ENCODE measurements around the gene CDC40. TPM values are rescaled to one million over a fixed set of nuclear protein-coding genes. Genes with fewer than 3 reads are reported as not detected.

CDC40 gene
- total RNA-seq, 2 donors from 2014 or later = 9.2 to 14.3 TPM

DNA sequence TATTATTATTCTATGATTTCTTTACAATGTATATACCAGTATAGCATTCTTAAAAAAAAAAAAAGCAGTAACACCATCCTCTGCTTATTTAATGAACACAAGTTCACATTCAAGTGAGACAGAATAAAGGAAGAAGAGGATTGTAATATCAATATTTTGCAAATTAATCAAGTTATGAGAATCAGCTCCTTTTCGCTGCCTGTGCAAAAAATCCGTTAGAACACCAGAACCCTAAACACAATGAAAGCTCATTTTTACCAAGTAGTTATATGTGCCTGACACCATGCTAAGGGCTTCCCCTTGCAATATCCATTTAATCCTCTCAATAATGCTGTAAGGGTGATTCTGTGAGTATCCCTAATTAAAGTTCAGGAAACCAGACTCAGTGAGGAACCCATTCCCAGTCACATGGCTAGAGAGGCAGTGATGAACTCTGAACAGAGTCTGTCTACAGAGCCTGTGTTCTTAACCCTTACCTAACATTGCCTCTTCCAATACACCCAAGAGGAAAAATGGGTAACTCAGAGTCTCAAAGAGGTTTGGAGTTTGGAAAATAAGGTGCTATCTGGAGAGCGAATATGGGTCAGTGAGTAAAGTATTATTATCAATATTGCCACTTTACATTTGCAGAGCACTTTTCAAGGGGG is 66.8 kb downstream of the CDC40 start:
- WGBS, 2 donors = 90 to 97% methylated on average over 3 of the region's 3 CpGs
- intact Hi-C loops (cut with DNase I) = no loop called here
- no peak for ATAC-seq
- TF ChIP-seq, protein P1, sequence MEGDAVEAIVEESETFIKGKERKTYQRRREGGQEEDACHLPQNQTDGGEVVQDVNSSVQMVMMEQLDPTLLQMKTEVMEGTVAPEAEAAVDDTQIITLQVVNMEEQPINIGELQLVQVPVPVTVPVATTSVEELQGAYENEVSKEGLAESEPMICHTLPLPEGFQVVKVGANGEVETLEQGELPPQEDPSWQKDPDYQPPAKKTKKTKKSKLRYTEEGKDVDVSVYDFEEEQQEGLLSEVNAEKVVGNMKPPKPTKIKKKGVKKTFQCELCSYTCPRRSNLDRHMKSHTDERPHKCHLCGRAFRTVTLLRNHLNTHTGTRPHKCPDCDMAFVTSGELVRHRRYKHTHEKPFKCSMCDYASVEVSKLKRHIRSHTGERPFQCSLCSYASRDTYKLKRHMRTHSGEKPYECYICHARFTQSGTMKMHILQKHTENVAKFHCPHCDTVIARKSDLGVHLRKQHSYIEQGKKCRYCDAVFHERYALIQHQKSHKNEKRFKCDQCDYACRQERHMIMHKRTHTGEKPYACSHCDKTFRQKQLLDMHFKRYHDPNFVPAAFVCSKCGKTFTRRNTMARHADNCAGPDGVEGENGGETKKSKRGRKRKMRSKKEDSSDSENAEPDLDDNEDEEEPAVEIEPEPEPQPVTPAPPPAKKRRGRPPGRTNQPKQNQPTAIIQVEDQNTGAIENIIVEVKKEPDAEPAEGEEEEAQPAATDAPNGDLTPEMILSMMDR (IDR thresholded peaks at IDR 0.05) = no peak
- TF ChIP-seq POLR2A (IDR thresholded peaks at IDR 0.05) = no peak
- DNase-seq = no peak
- Histone ChIP-seq H3K9me3 (no peaks in the 10 kb centered on the region), H3K36me3 (replicated peaks in 1 of 2; ENCODE audit: insufficient read depth in 1 of 2, low read depth in 2 of 2) (no peaks in the 10 kb centered on the region), H3K4me3 (no peak overlapping the region), H3K27ac (no peak overlapping the region), H3K4me1 (no peaks in the 10 kb centered on the region), H3K27me3 (no peaks in the 10 kb centered on the region)

DNA sequence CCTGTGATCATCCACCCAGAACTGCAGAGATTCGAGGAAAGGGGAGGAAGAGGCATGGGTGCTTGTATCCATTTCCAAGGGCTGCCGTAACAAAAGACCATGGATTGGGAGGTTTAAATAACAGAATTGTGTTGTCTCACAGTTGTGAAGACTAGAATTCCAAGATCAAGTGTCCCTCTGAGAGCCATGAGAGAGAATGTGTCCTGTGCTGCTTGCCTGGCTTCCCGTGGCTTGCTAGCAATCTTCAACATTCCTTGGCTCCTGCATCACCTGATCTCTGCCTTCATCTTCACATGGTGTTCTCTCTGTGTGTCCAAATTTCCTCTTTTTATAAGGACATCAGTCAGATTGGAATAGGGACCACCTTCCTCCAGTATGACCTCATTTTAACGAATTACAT is 69.8 kb downstream of the CDC40 start:
- ATAC-seq (no peak), DNase-seq (no peak)
- Histone ChIP-seq H3K27ac (no peak overlapping the region), H3K36me3 (replicated peaks in 1 of 2; ENCODE audit: insufficient read depth in 1 of 2, low read depth in 2 of 2) (no peaks in the 10 kb centered on the region), H3K4me1 (no peaks in the 10 kb centered on the region), H3K4me3 (no peak overlapping the region), H3K27me3 (no peaks in the 10 kb centered on the region), H3K9me3 (no peaks in the 10 kb centered on the region)
- WGBS, 2 donors = 73 to 84% methylated on average over 4 of the region's 4 CpGs
- TF ChIP-seq, protein P1 (IDR thresholded peaks at IDR 0.05) = no peak
- intact Hi-C loops (cut with DNase I) = no loop called here

DNA sequence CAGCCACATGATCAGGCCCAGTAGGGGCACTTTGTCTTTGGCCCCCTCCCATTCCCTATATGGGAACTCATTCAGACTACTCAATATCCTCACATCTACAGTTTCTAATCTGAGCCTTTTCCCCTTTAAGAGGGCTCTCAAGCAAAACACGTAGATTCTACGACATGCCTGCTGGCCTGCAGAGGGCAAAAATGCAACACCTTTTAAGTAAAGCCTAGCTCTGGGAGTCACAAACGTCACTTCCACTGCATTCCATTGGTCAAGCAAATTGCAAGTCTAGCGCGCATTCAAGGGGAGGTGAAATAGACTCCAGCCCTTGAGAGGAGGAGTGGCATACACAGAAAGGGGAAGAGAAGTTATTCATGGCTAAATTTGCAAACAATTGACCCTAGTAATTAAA is 70.6 kb downstream of the CDC40 start:
- intact Hi-C loops (cut with DNase I) = no loop called here
- no peaks in the 10 kb centered on the region for H3K9me3 ChIP-seq
- H3K36me3 ChIP-seq (replicated peaks in 1 of 2; ENCODE audit: insufficient read depth in 1 of 2, low read depth in 2 of 2) = no peaks in the 10 kb centered on the region
- no peaks in the 10 kb centered on the region for H3K4me1 ChIP-seq
- H3K27me3 ChIP-seq = no peaks in the 10 kb centered on the region
- H3K4me3 ChIP-seq = no peak overlapping the region
- ATAC-seq (no peak), DNase-seq (no peak)
- 71 to 81% methylated on average over 5 of the region's 5 CpGs for WGBS, 2 donors
- TF ChIP-seq, protein P1 (IDR thresholded peaks at IDR 0.05) = no peak
- no peak for TF ChIP-seq POLR2A (IDR thresholded peaks at IDR 0.05)
- no peak overlapping the region for H3K27ac ChIP-seq

DNA sequence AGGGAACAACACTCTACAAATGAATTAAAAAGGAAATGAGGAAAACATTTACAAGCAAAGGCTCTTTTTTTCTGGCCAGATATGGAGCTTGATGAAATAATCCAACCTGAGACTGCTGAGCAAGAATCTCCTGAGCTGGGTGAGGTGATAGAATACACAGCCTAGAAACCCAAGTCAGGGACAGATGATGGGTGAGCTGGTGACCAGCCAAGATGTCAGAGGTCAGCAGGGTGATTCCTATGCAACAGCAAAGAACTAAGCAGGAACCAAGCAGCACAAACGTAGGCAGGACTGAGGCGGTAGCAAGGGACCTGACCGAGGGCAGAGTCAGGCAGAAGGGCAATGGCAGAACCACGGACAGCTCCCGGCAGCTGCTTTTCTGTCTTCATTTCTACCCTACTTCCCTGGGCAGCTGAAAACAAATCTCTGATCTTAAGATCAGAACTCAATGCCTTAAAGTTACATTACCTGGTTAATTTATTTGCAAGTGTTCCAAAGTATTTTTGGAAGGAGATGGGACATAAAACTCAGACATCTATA is 75.1 kb downstream of the CDC40 start:
- Histone ChIP-seq H3K4me3 (no peak overlapping the region), H3K9me3 (peaks cover 0 to 5% (median 0%) of the 10 kb centered on the region in 3 donors), H3K4me1 (no peaks in the 10 kb centered on the region), H3K27ac (no peak overlapping the region), H3K27me3 (no peaks in the 10 kb centered on the region), H3K36me3 (replicated peaks in 1 of 2; ENCODE audit: insufficient read depth in 1 of 2, low read depth in 2 of 2) (no peaks in the 10 kb centered on the region)
- WGBS, 2 donors = 29 to 46% methylated on average over 5 of the region's 5 CpGs
- TF ChIP-seq, protein P1 (IDR thresholded peaks at IDR 0.05) = no peak
- TF ChIP-seq POLR2A (IDR thresholded peaks at IDR 0.05) = no peak
- DNase-seq = peak in 1 of 4 donors; percentile 10
- ATAC-seq = no peak
- intact Hi-C loops (cut with DNase I) = no loop called here

DNA sequence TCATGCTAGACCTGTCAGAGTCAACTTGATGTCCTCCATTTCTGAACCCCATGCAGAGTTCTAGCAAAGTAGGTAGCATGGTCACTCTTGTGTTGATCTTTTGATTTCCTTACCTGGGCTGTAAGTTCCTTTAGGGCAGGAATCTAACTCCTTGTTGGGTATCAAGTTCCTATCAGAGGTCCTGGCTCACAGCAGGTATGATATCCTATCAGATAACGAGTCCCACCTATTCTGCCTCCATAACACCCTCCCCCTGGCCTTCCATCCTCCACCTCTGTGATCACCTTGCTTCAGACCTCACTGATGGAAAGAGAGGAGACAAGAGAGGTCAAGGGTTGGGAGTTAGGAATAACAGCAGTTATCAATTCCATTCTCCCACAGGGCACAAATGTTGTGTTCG is 76.1 kb downstream of the CDC40 start:
- intact Hi-C loops (cut with DNase I) = no loop called here
- no peak overlapping the region for H3K4me3 ChIP-seq
- DNase-seq = no peak

More for the DNA sequence above, 76.1 kb downstream of the CDC40 start:
- 75 to 80% methylated on average over 2 of the region's 2 CpGs for WGBS, 2 donors
- Histone ChIP-seq H3K9me3 (peaks cover 0 to 5% (median 0%) of the 10 kb centered on the region in 3 donors), H3K27ac (no peak overlapping the region), H3K36me3 (replicated peaks in 1 of 2; ENCODE audit: insufficient read depth in 1 of 2, low read depth in 2 of 2) (no peaks in the 10 kb centered on the region), H3K27me3 (no peaks in the 10 kb centered on the region), H3K4me1 (no peaks in the 10 kb centered on the region)
- no peak for ATAC-seq
- TF ChIP-seq, protein P1 (IDR thresholded peaks at IDR 0.05) = no peak
